Karpas-422 (cell line): ENCODE data around the gene CPM. TPM values are rescaled to one million over a fixed set of nuclear protein-coding genes. Genes with fewer than 3 reads are reported as not detected.

Source experiments
- DNase-seq: peaks from one replicate; pipeline ENCODE4 v3.0.0-alpha.2; 2015
- H2AFZ ChIP-seq: fragments of 200-600 bp; sonication (generic); 2 replicates; pipeline ENCODE4 v1.6.1; 2014; ENCODE audit warnings: antibody characterized with exemption, low read length, mixed read lengths
- H3K27ac ChIP-seq: fragments of 200-600 bp; sonication (generic); 2 replicates; pipeline ENCODE4 v1.5.1; 2014; ENCODE audit warnings: mild to moderate bottlenecking, low read length, moderate library complexity
- H3K27me3 ChIP-seq: fragments of 200-600 bp; sonication (generic); 2 replicates; pipeline ENCODE4 v1.6.1; 2014; ENCODE audit warnings: low read length, mixed read lengths
- H3K36me3 ChIP-seq: fragments of 200-600 bp; sonication (generic); 2 replicates; pipeline ENCODE4 v1.6.1; 2014; ENCODE audit warnings: low read length, mixed read lengths; ENCODE audit not compliant: insufficient read depth
- H3K4me1 ChIP-seq: fragments of 200-600 bp; sonication (generic); 2 replicates; pipeline ENCODE4 v1.6.1; 2014; ENCODE audit warnings: mild to moderate bottlenecking, low read length, mixed read lengths
- H3K4me2 ChIP-seq: fragments of 200-600 bp; sonication (generic); 2 replicates; pipeline ENCODE4 v1.6.1; 2014; ENCODE audit warnings: low read length, low read depth, mild to moderate bottlenecking; ENCODE audit not compliant: poor library complexity, severe bottlenecking
- H3K4me3 ChIP-seq: fragments of 200-600 bp; sonication (generic); 2 replicates; pipeline ENCODE4 v1.5.1; 2014; ENCODE audit warnings: mild to moderate bottlenecking, antibody characterized with exemption, low read length, mixed read lengths
- H3K79me2 ChIP-seq: fragments of 200-600 bp; sonication (generic); 2 replicates; pipeline ENCODE4 v1.6.1; 2014; ENCODE audit warnings: mild to moderate bottlenecking, low read length, mixed read lengths
- H3K9ac ChIP-seq: fragments of 200-600 bp; sonication (generic); 2 replicates; pipeline ENCODE4 v1.6.0; 2014; ENCODE audit warnings: low read length
- H3K9me2 ChIP-seq: fragments of 200-600 bp; sonication (generic), shearing (Covaris generic); replicated peaks from 2 replicates; pipeline ENCODE4 v1.6.0; 2014; ENCODE audit warnings: mild to moderate bottlenecking, low read length, moderate library complexity; ENCODE audit not compliant: insufficient read depth
- H3K9me3 ChIP-seq: fragments of 300-700, 200-600 bp; sonication (generic); 2 replicates; pipeline ENCODE4 v1.6.1; 2014; ENCODE audit warnings: low read length, mixed read lengths
- H4K20me1 ChIP-seq: fragments of 200-600 bp; sonication (generic); 2 replicates; pipeline ENCODE4 v1.6.1; 2014; ENCODE audit warnings: mild to moderate bottlenecking, antibody characterized with exemption, low read length, low read depth; ENCODE audit not compliant: insufficient read depth
- total RNA-seq: library from RNA; depleted of rRNA; stranded (reverse); fragments of >200 nt; shearing (Covaris generic); gene quantifications from 2 replicates; pipeline ENCODE4 v1.2.3, GENCODE V29; 2014; ENCODE audit warnings: low replicate concordance

Gene CPM
- total RNA-seq, 1 experiment from 2014 or later: not detected

- Histone ChIP-seq H3K9me3 (no peaks in the 10 kb centered on the region), H3K79me2 (no peaks in the 10 kb centered on the region), H4K20me1 (no peaks in the 10 kb centered on the region), H3K27me3 (no peaks in the 10 kb centered on the region), H3K4me3 (no peak overlapping the region), H3K27ac (no peak overlapping the region), H3K9me2 (no peaks in the 10 kb centered on the region), H3K4me1 (no peaks in the 10 kb centered on the region), H3K9ac (no peak overlapping the region), H3K4me2 (no peak overlapping the region), H3K36me3 (no peaks in the 10 kb centered on the region), H2AFZ (no peak overlapping the region)
- no peak for DNase-seq
Observed at GRCh38 chr12:68886636-68887572, 46.1 kb downstream of the CPM start.

GRCh38 chr12:68885381-68885780 is 47.6 kb downstream of the CPM start:
- H3K79me2 ChIP-seq: no peaks in the 10 kb centered on the region
- no peaks in the 10 kb centered on the region for H3K27me3 ChIP-seq
- H3K27ac ChIP-seq: no peak overlapping the region
- H3K4me1 ChIP-seq: no peaks in the 10 kb centered on the region
- H3K36me3 ChIP-seq: no peaks in the 10 kb centered on the region
- H2AFZ ChIP-seq: no peak overlapping the region
- no peak overlapping the region for H3K4me2 ChIP-seq
- H3K4me3 ChIP-seq: no peak overlapping the region
- no peak for DNase-seq
- H4K20me1 ChIP-seq: no peaks in the 10 kb centered on the region
- no peaks in the 10 kb centered on the region for H3K9me3 ChIP-seq
- H3K9me2 ChIP-seq: no peaks in the 10 kb centered on the region
- H3K9ac ChIP-seq: no peak overlapping the region

DNA sequence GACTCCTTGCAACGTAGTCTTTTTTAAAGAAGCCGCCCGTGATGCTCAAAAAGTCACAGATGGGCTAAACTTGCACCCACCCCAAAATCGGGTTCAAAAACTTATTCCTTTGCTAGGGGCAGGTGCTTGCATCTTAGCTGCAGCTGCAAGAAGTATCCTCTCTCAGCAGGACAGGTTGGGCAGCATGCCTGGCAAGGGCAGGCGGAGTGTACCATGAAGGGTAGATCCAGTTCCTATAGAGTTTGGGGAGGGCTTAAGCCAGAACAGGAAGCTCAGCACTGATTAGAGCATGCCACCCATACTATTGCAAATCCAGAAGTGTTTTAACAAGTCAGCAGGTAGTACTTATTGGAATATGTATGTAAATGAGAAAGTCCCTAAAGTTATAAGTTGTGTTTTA is 48.7 kb downstream of the CPM start:
- no peaks in the 10 kb centered on the region for H3K36me3 ChIP-seq
- no peak for DNase-seq
- H3K9me2 ChIP-seq: no peaks in the 10 kb centered on the region
- no peaks in the 10 kb centered on the region for H3K4me1 ChIP-seq
- H3K27me3 ChIP-seq: no peaks in the 10 kb centered on the region
- no peak overlapping the region for H2AFZ ChIP-seq
- no peaks in the 10 kb centered on the region for H3K79me2 ChIP-seq
- H3K4me2 ChIP-seq: no peak overlapping the region
- H3K27ac ChIP-seq: no peak overlapping the region
- no peaks in the 10 kb centered on the region for H3K9me3 ChIP-seq
- no peak overlapping the region for H3K9ac ChIP-seq
- no peak overlapping the region for H3K4me3 ChIP-seq
- no peaks in the 10 kb centered on the region for H4K20me1 ChIP-seq

DNA sequence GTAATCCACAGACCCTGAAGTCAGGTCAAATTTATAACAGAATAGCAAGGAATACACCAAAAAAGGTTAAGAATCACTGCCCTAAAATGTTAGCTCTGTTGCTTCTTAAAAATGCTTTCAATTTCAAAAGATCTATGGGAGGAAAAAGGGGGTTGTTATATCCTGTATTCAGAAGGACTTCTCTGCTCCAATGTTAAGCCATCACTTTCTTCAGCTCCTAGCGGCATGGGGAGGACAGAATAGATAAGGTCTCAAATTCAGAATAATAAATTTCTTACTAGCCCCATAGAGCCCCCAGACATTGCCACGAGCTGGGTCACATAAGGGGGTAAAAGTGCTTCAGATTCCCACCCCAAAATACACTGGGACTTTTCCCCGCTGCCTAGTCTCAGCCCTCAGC is 49.8 kb downstream of the CPM start:
- no peak overlapping the region for H2AFZ ChIP-seq
- no peak overlapping the region for H3K9ac ChIP-seq
- no peaks in the 10 kb centered on the region for H3K79me2 ChIP-seq
- no peaks in the 10 kb centered on the region for H3K36me3 ChIP-seq
- no peak for DNase-seq
- no peaks in the 10 kb centered on the region for H4K20me1 ChIP-seq
- H3K4me3 ChIP-seq: no peak overlapping the region
- no peaks in the 10 kb centered on the region for H3K9me3 ChIP-seq
- no peak overlapping the region for H3K27ac ChIP-seq
- H3K27me3 ChIP-seq: no peaks in the 10 kb centered on the region
- no peaks in the 10 kb centered on the region for H3K4me1 ChIP-seq
- H3K4me2 ChIP-seq: no peak overlapping the region
- H3K9me2 ChIP-seq: no peaks in the 10 kb centered on the region

DNA sequence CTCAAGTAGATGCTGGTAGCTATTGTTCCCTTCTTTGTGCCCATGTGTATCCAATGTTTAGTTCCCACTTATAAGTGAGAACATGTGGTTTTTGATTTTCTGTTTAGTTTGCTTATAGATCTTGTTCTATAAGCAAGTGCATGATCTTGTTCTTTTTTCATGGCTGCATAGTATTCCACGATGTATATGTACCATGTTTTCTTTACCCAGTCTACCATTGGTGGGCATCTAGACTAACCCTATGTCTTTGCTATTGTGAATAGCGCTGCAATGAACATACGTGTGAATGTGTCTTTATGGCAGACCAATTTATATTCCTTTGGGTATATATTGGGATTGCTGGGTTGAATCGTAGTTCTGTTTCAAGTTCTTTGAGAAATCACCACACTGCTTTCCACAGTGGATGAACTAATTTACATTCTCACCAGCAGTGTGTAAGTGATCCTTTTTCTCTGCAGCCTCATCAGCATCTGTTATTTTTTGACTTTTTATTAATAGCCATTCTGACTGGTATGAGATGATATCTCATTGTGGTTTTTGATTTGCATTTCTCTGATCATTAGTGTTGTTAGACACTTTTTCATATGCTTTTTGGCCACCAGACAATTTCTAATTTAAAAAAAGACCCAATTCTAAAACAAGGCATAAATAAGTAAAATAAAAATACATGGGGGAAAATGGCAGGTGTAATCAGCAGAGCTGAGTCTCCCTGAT is 50.6 kb downstream of the CPM start:
- Histone ChIP-seq H3K9ac (no peak overlapping the region), H3K36me3 (no peaks in the 10 kb centered on the region), H3K4me2 (no peak overlapping the region), H2AFZ (no peak overlapping the region), H3K4me1 (no peaks in the 10 kb centered on the region), H3K9me2 (no peaks in the 10 kb centered on the region), H3K9me3 (no peaks in the 10 kb centered on the region), H3K27ac (no peak overlapping the region), H3K79me2 (no peaks in the 10 kb centered on the region), H3K4me3 (no peak overlapping the region), H4K20me1 (no peaks in the 10 kb centered on the region), H3K27me3 (no peaks in the 10 kb centered on the region)
- DNase-seq: no peak

DNA sequence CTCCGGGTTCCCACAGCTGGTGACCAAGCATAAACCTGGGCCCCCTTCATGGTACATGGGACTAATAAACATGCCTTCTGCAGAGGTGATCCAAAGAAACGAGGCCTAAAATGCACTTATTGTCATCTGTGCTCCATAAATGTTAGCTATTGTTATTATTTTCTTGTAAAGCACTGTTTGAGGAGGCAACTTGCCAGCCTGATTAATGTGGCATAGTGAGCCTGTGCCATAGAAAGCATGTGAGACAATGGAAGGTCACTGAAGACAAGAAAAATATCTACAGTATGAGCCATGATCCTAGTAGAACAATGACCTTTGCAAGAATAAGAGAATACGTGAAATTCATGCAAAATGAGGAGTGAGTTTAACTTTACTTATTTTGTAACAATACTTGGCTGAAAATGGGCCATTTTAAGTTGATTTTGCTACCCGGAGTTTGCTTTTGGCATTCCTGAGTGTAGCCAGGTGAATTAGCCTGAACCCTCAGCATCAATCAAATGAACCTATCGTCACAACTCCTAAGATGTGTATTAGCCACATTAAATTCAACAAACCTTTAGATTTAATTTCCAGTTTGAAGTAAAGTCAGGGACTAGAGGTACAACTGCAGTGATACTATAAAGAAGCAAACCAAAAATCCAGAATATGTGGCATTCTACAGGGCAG is 52.2 kb downstream of the CPM start:
- Histone ChIP-seq H3K79me2 (no peaks in the 10 kb centered on the region), H3K4me1 (no peaks in the 10 kb centered on the region), H3K4me3 (no peak overlapping the region), H3K9me2 (no peaks in the 10 kb centered on the region), H3K9me3 (no peaks in the 10 kb centered on the region), H2AFZ (no peak overlapping the region), H3K36me3 (no peaks in the 10 kb centered on the region), H3K27ac (no peak overlapping the region), H3K27me3 (no peaks in the 10 kb centered on the region), H3K4me2 (no peak overlapping the region), H3K9ac (no peak overlapping the region), H4K20me1 (no peaks in the 10 kb centered on the region)
- DNase-seq: no peak

- no peaks in the 10 kb centered on the region for H3K4me1 ChIP-seq
- H3K27me3 ChIP-seq: no peaks in the 10 kb centered on the region
- no peak overlapping the region for H3K4me3 ChIP-seq
- H3K9me3 ChIP-seq: no peaks in the 10 kb centered on the region
- no peaks in the 10 kb centered on the region for H4K20me1 ChIP-seq
- no peak overlapping the region for H3K9ac ChIP-seq
- no peak overlapping the region for H3K4me2 ChIP-seq
- no peaks in the 10 kb centered on the region for H3K79me2 ChIP-seq
- H3K27ac ChIP-seq: no peak overlapping the region
- no peak overlapping the region for H2AFZ ChIP-seq
- no peak for DNase-seq
- H3K36me3 ChIP-seq: no peaks in the 10 kb centered on the region
- no peaks in the 10 kb centered on the region for H3K9me2 ChIP-seq
Observed at GRCh38 chr12:68878846-68879245, 54.1 kb downstream of the CPM start.

DNA sequence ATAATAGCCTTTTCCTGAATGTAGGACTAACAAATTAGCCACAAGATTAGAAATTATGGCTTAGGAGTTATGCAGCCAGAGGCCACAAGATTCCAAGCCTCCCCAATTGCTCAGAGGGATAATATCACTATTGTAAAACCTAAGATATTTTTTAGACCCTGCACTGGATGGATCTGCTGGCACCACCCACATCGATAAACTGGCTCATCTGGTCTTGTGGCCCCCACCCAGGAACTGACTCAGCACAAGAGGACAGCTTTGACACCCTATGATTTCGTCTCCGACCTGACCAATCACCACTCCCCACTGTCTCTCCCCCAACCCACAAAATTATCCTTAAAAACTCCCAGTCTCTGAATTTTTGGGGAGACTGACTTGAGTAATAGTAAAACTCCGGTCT is 54.7 kb downstream of the CPM start:
- Histone ChIP-seq H3K9me3 (no peaks in the 10 kb centered on the region), H4K20me1 (no peaks in the 10 kb centered on the region), H3K4me1 (no peaks in the 10 kb centered on the region), H3K9me2 (no peaks in the 10 kb centered on the region), H3K27ac (no peak overlapping the region), H3K79me2 (no peaks in the 10 kb centered on the region), H3K36me3 (no peaks in the 10 kb centered on the region), H2AFZ (no peak overlapping the region), H3K4me3 (no peak overlapping the region), H3K9ac (no peak overlapping the region), H3K4me2 (no peak overlapping the region), H3K27me3 (no peaks in the 10 kb centered on the region)
- no peak for DNase-seq
